Measurements from ENCODE around the gene ROR2.
A peak's percentile ranks its signal among the peaks of the same experiment; 100 is the strongest.

ROR2 gene

GRCh38 chr9:91847581-91848091 lies 102.4 kb downstream of the ROR2 start:
- H3K36me3 ChIP-seq (ENCODE audit: insufficient read depth, low read length) = no peaks in the 10 kb centered on the region
- no peaks in the 10 kb centered on the region for H3K79me2 ChIP-seq (ENCODE audit: insufficient read depth, low read length)
- H3K4me2 ChIP-seq (ENCODE audit: insufficient read depth, low read length) = no peak overlapping the region
- peak; percentile 9 for DNase-seq
- no peak overlapping the region for H3K9ac ChIP-seq (ENCODE audit: low read depth, low read length)
- TF ChIP-seq EZH2 (IDR thresholded peaks at IDR 0.05; ENCODE audit: borderline replicate concordance, low read depth, low read length, severe bottlenecking) (no peak), CTCF (IDR thresholded peaks at IDR 0.05; ENCODE audit: borderline replicate concordance, extremely low read depth, low read length, poor library complexity, severe bottlenecking) (no peak)
- ATAC-seq (ENCODE audit: insufficient read depth, low read depth) = 0 out of 3 replicates have a peak, but pooled peaks have one; percentile 19
- no peaks in the 10 kb centered on the region for H4K20me1 ChIP-seq (ENCODE audit: insufficient read depth, low read length)
- no peak overlapping the region for H2AFZ ChIP-seq (ENCODE audit: low read depth, low read length)
- no peak overlapping the region for H3K27ac ChIP-seq (ENCODE audit: low read length)
- H3K9me3 ChIP-seq (ENCODE audit: insufficient read depth, low read length, severe bottlenecking) = no peaks in the 10 kb centered on the region
- no peaks in the 10 kb centered on the region for H3K4me1 ChIP-seq (ENCODE audit: insufficient read depth, low read length)
- peaks cover 8% of the 10 kb centered on the region for H3K27me3 ChIP-seq (ENCODE audit: insufficient read depth, low read length, poor library complexity)
- no peak overlapping the region for H3K4me3 ChIP-seq (ENCODE audit: low read depth in 1 of 2, low read length in 2 of 2)

GRCh38 chr9:91845879-91846278 lies 104.1 kb downstream of the ROR2 start:
- H3K4me2 ChIP-seq (ENCODE audit: insufficient read depth, low read length) = no peak overlapping the region
- no peak overlapping the region for H3K27ac ChIP-seq (ENCODE audit: low read length)
- H3K9ac ChIP-seq (ENCODE audit: low read depth, low read length) = no peak overlapping the region
- no peak for DNase-seq
- no peak overlapping the region for H3K4me3 ChIP-seq (ENCODE audit: low read depth in 1 of 2, low read length in 2 of 2)
- no peak for ATAC-seq (ENCODE audit: insufficient read depth, low read depth)
- H3K9me3 ChIP-seq (ENCODE audit: insufficient read depth, low read length, severe bottlenecking) = no peaks in the 10 kb centered on the region
- H2AFZ ChIP-seq (ENCODE audit: low read depth, low read length) = no peak overlapping the region
- H3K4me1 ChIP-seq (ENCODE audit: insufficient read depth, low read length) = no peaks in the 10 kb centered on the region
- no peaks in the 10 kb centered on the region for H4K20me1 ChIP-seq (ENCODE audit: insufficient read depth, low read length)
- no peak for TF ChIP-seq CTCF (IDR thresholded peaks at IDR 0.05; ENCODE audit: borderline replicate concordance, extremely low read depth, low read length, poor library complexity, severe bottlenecking)
- TF ChIP-seq EZH2 (IDR thresholded peaks at IDR 0.05; ENCODE audit: borderline replicate concordance, low read depth, low read length, severe bottlenecking) = no peak
- no peaks in the 10 kb centered on the region for H3K36me3 ChIP-seq (ENCODE audit: insufficient read depth, low read length)
- no peaks in the 10 kb centered on the region for H3K79me2 ChIP-seq (ENCODE audit: insufficient read depth, low read length)
- H3K27me3 ChIP-seq (ENCODE audit: insufficient read depth, low read length, poor library complexity) = peaks cover 8% of the 10 kb centered on the region

GRCh38 chr9:91844701-91845291 lies 105.2 kb downstream of the ROR2 start:
- Histone ChIP-seq H3K4me2 (ENCODE audit: insufficient read depth, low read length) (no peak overlapping the region), H3K4me1 (ENCODE audit: insufficient read depth, low read length) (no peaks in the 10 kb centered on the region), H3K27ac (ENCODE audit: low read length) (no peak overlapping the region), H3K27me3 (ENCODE audit: insufficient read depth, low read length, poor library complexity) (peaks cover 8% of the 10 kb centered on the region), H3K9ac (ENCODE audit: low read depth, low read length) (no peak overlapping the region), H4K20me1 (ENCODE audit: insufficient read depth, low read length) (no peaks in the 10 kb centered on the region), H3K36me3 (ENCODE audit: insufficient read depth, low read length) (no peaks in the 10 kb centered on the region), H2AFZ (ENCODE audit: low read depth, low read length) (no peak overlapping the region), H3K4me3 (ENCODE audit: low read depth in 1 of 2, low read length in 2 of 2) (no peak overlapping the region), H3K79me2 (ENCODE audit: insufficient read depth, low read length) (no peaks in the 10 kb centered on the region), H3K9me3 (ENCODE audit: insufficient read depth, low read length, severe bottlenecking) (no peaks in the 10 kb centered on the region)
- no peak for TF ChIP-seq EZH2 (IDR thresholded peaks at IDR 0.05; ENCODE audit: borderline replicate concordance, low read depth, low read length, severe bottlenecking)
- DNase-seq (no peak), ATAC-seq (ENCODE audit: insufficient read depth, low read depth) (no peak)

GRCh38 chr9:91844190-91844589 lies 105.8 kb downstream of the ROR2 start:
- H3K79me2 ChIP-seq (ENCODE audit: insufficient read depth, low read length) = no peaks in the 10 kb centered on the region
- H3K36me3 ChIP-seq (ENCODE audit: insufficient read depth, low read length) = no peaks in the 10 kb centered on the region
- H3K4me2 ChIP-seq (ENCODE audit: insufficient read depth, low read length) = no peak overlapping the region
- no peak for ATAC-seq (ENCODE audit: insufficient read depth, low read depth)
- H4K20me1 ChIP-seq (ENCODE audit: insufficient read depth, low read length) = no peaks in the 10 kb centered on the region
- no peak overlapping the region for H3K9ac ChIP-seq (ENCODE audit: low read depth, low read length)
- H3K9me3 ChIP-seq (ENCODE audit: insufficient read depth, low read length, severe bottlenecking) = no peaks in the 10 kb centered on the region
- H3K4me3 ChIP-seq (ENCODE audit: low read depth in 1 of 2, low read length in 2 of 2) = no peak overlapping the region
- DNase-seq = no peak
- no peak for TF ChIP-seq EZH2 (IDR thresholded peaks at IDR 0.05; ENCODE audit: borderline replicate concordance, low read depth, low read length, severe bottlenecking)
- TF ChIP-seq CTCF (IDR thresholded peaks at IDR 0.05; ENCODE audit: borderline replicate concordance, extremely low read depth, low read length, poor library complexity, severe bottlenecking) = no peak
- no peak overlapping the region for H2AFZ ChIP-seq (ENCODE audit: low read depth, low read length)
- peaks cover 8% of the 10 kb centered on the region for H3K27me3 ChIP-seq (ENCODE audit: insufficient read depth, low read length, poor library complexity)
- H3K27ac ChIP-seq (ENCODE audit: low read length) = no peak overlapping the region
- no peaks in the 10 kb centered on the region for H3K4me1 ChIP-seq (ENCODE audit: insufficient read depth, low read length)
